ENCODE measurements around the gene MYO10. TPM values are rescaled to one million over a fixed set of nuclear protein-coding genes. Genes with fewer than 3 reads are reported as not detected.

The MYO10 gene
- total RNA-seq, 1 donor from 2014 or later: 80.2 TPM

- H3K36me3 Mint-ChIP-seq (ENCODE audit: low read depth, unreplicated experiment): peaks cover 4% of the 10 kb centered on the region
- no peak overlapping the region for H3K9ac ChIP-seq (ENCODE audit: low read length)
- H3K36me3 ChIP-seq (ENCODE audit: insufficient read depth, low read length): no peaks in the 10 kb centered on the region
- no peaks in the 10 kb centered on the region for H3K27me3 Mint-ChIP-seq (ENCODE audit: low read depth, unreplicated experiment)
- peaks cover 95% of the 10 kb centered on the region for H3K79me2 ChIP-seq (ENCODE audit: insufficient read depth, low read length)
- peak; percentile 63 for DNase-seq (ENCODE audit: low read depth)
- no peaks in the 10 kb centered on the region for H3K27me3 ChIP-seq (ENCODE audit: insufficient read depth, low read length)
- H3K27ac Mint-ChIP-seq (ENCODE audit: unreplicated experiment): no peak overlapping the region
- H3K9me3 ChIP-seq (ENCODE audit: insufficient read depth, low read depth, low read length): no peaks in the 10 kb centered on the region
- TF ChIP-seq CTCF (IDR thresholded peaks at IDR 0.05; ENCODE audit: insufficient read depth, low read depth, low read length) (no peak), EZH2 (IDR thresholded peaks at IDR 0.05; ENCODE audit: insufficient read depth, low read length) (no peak)
- H3K4me3 Mint-ChIP-seq (ENCODE audit: unreplicated experiment): no peak overlapping the region
- peaks cover 23% of the 10 kb centered on the region for H3K4me1 Mint-ChIP-seq (ENCODE audit: low read depth, unreplicated experiment)
- FAIRE-seq: no peak
- H3K4me2 ChIP-seq (ENCODE audit: low read length): no peak overlapping the region
- no peak overlapping the region for H3K27ac ChIP-seq (ENCODE audit: low read depth, low read length)
- H2AFZ ChIP-seq (ENCODE audit: low read depth, low read length): no peak overlapping the region
- H3K4me3 ChIP-seq (ENCODE audit: insufficient read depth, low read depth, low read length): no peak overlapping the region
- no peaks in the 10 kb centered on the region for H3K9me3 Mint-ChIP-seq (ENCODE audit: unreplicated experiment)
- H3K4me1 ChIP-seq (ENCODE audit: insufficient read depth, low read length): peaks cover 21% of the 10 kb centered on the region
- H4K20me1 ChIP-seq (ENCODE audit: insufficient read depth, low read length): peaks cover 86% of the 10 kb centered on the region
Measured at GRCh38 chr5:16921211-16921610, 14.9 kb downstream of the MYO10 start.

- Histone ChIP-seq H3K36me3 (ENCODE audit: insufficient read depth, low read length) (no peaks in the 10 kb centered on the region), H4K20me1 (ENCODE audit: insufficient read depth, low read length) (peaks cover 85% of the 10 kb centered on the region), H3K4me3 (ENCODE audit: insufficient read depth, low read depth, low read length) (no peak overlapping the region), H3K4me1 (ENCODE audit: insufficient read depth, low read length) (peaks cover 26% of the 10 kb centered on the region), H3K27me3 (ENCODE audit: insufficient read depth, low read length) (no peaks in the 10 kb centered on the region), H3K27ac (ENCODE audit: low read depth, low read length) (no peak overlapping the region), H3K4me2 (ENCODE audit: low read length) (no peak overlapping the region), H3K9me3 (ENCODE audit: insufficient read depth, low read depth, low read length) (no peaks in the 10 kb centered on the region), H3K9ac (ENCODE audit: low read length) (no peak overlapping the region), H2AFZ (ENCODE audit: low read depth, low read length) (no peak overlapping the region), H3K79me2 (ENCODE audit: insufficient read depth, low read length) (peaks cover 95% of the 10 kb centered on the region)
- Mint-ChIP-seq H3K4me1 (ENCODE audit: low read depth, unreplicated experiment) (peaks cover 27% of the 10 kb centered on the region), H3K27me3 (ENCODE audit: low read depth, unreplicated experiment) (no peaks in the 10 kb centered on the region), H3K9me3 (ENCODE audit: unreplicated experiment) (no peaks in the 10 kb centered on the region), H3K36me3 (ENCODE audit: low read depth, unreplicated experiment) (peaks cover 6% of the 10 kb centered on the region), H3K27ac (ENCODE audit: unreplicated experiment) (no peak overlapping the region), H3K4me3 (ENCODE audit: unreplicated experiment) (no peak overlapping the region)
- FAIRE-seq (no peak), DNase-seq (ENCODE audit: low read depth) (no peak)
- TF ChIP-seq CTCF (IDR thresholded peaks at IDR 0.05; ENCODE audit: insufficient read depth, low read depth, low read length): no peak
- no peak for TF ChIP-seq EZH2 (IDR thresholded peaks at IDR 0.05; ENCODE audit: insufficient read depth, low read length)
Measured at GRCh38 chr5:16920109-16920816, 15.8 kb downstream of the MYO10 start.
